Right renal cortex interstitium (tissue), 3 donors: ENCODE measurements around the gene CTF1. TPM values are rescaled to one million over a fixed set of nuclear protein-coding genes. Genes with fewer than 3 reads are reported as not detected.

Experiments
- DNase-seq, 3 donors: peaks; one replicate each; pipeline ENCODE4 v3.0.0-alpha.2; 2013; ENCODE audit warnings: low read depth in 3 of 3, low spot score in 2 of 3
- polyA plus RNA-seq, 3 donors: library from polyadenylated mRNA; unstranded; fragments of 120-200 nt; gene quantifications; one replicate each; pipeline ENCODE4 v1.2.1, GENCODE V29; 2013; ENCODE audit not compliant: insufficient read length in 3 of 3

Gene CTF1
- polyA plus RNA-seq, 3 donors: 6.7 to 7.4 (median 6.7) TPM

DNA sequence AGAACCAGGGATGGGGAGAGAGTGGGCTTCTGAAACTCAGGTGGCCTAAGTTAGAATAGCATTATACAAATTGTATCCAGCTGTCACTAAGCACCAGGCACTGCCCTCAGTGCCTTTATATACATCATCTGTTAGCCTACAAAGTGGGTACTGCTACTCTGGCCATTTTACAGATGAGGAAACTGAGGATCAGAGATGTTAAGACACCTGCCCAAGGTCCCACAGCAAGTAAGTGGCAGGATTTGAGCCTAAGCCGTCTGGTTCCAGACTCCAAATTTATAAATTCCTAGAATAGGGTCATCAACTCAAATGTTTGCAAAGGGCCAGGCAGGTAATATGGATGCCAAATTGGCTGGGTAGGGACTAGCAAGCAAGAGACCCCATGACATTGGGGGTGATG, 54.8 kb downstream of the CTF1 start:
- DNase-seq: no peak

- no peak for DNase-seq
Measured at GRCh38 chr16:30951750-30952149, 55.3 kb downstream of the CTF1 start.

GRCh38 chr16:30953111-30953510, 56.7 kb downstream of the CTF1 start:
- DNase-seq: no peak

Other genes starting within 250 kb of the CTF1 start
- 10 to 100 TPM; 36.9 to 44.5 (median 42.4) TPM for gene PRR14, start 245.7 kb upstream of the CTF1 start, polyA plus RNA-seq
- gene FBRS, start 238.2 kb upstream of the CTF1 start, polyA plus RNA-seq: 10 to 100 TPM; 40.1 to 47.7 (median 42.9) TPM
- 10 to 100 TPM; 27.6 to 31.4 (median 28.2) TPM for gene SRCAP, start 197.4 kb upstream of the CTF1 start, polyA plus RNA-seq
- gene PHKG2, start 148.2 kb upstream of the CTF1 start, polyA plus RNA-seq: 10 to 100 TPM; 21.6 to 23.6 (median 23.0) TPM
- 1 to 10 TPM; 7.8 to 8.2 (median 7.9) TPM for gene CFAP119, start 134.6 kb upstream of the CTF1 start, polyA plus RNA-seq
- gene RNF40, start 134.3 kb upstream of the CTF1 start, polyA plus RNA-seq: 100 to 1,000 TPM; 111 to 123 (median 113) TPM
- 10 to 100 TPM; 25.7 to 26.9 (median 26.8) TPM for gene ZNF629, start 109.4 kb upstream of the CTF1 start, polyA plus RNA-seq
- gene BCL7C, start 2.5 kb upstream of the CTF1 start, polyA plus RNA-seq: 10 to 100 TPM; 35.8 to 40.7 (median 39.3) TPM
- gene FBXL19, start 27.0 kb downstream of the CTF1 start, polyA plus RNA-seq: 10 to 100 TPM; 16.1 to 20.5 (median 18.0) TPM
- 10 to 100 TPM; 18.0 to 19.6 (median 19.2) TPM for gene ORAI3, start 52.5 kb downstream of the CTF1 start, polyA plus RNA-seq
- gene SETD1A, start 61.1 kb downstream of the CTF1 start, polyA plus RNA-seq: 10 to 100 TPM; 13.0 to 14.4 (median 13.2) TPM
- 1 to 10 TPM; 7.3 to 8.9 (median 8.3) TPM for gene HSD3B7, start 88.6 kb downstream of the CTF1 start, polyA plus RNA-seq
- 1 to 10 TPM in 2 of 3 donors, under 1 TPM in 1; 0.89 to 1.3 (median 1.0) TPM for gene STX1B, start 114.0 kb downstream of the CTF1 start, polyA plus RNA-seq
- 10 to 100 TPM; 33.9 to 36.1 (median 34.4) TPM for gene STX4, start 136.9 kb downstream of the CTF1 start, polyA plus RNA-seq
- gene ZNF668, start 177.6 kb downstream of the CTF1 start, polyA plus RNA-seq: 1 to 10 TPM; 3.2 to 4.1 (median 3.7) TPM
- 10 to 100 TPM; 10.8 to 11.9 (median 11.7) TPM for gene ZNF646, start 177.8 kb downstream of the CTF1 start, polyA plus RNA-seq
- gene PRSS53, start 192.3 kb downstream of the CTF1 start, polyA plus RNA-seq: under 1 TPM; 0.44 to 0.82 (median 0.60) TPM
- gene VKORC1, start 198.2 kb downstream of the CTF1 start, polyA plus RNA-seq: 10 to 100 TPM; 65.6 to 75.1 (median 75.1) TPM
- 10 to 100 TPM; 32.4 to 37.6 (median 35.1) TPM for gene BCKDK, start 211.8 kb downstream of the CTF1 start, polyA plus RNA-seq
- gene KAT8, start 221.1 kb downstream of the CTF1 start, polyA plus RNA-seq: 10 to 100 TPM; 57.7 to 66.8 (median 58.0) TPM
- gene PRSS8, start 239.1 kb downstream of the CTF1 start, polyA plus RNA-seq: 10 to 100 TPM; 48.9 to 59.4 (median 52.4) TPM